ENCODE data around the gene SLC11A2.
A peak's percentile ranks its signal among the peaks of the same experiment; 100 is the strongest.
"Not testable (repeated sequence)": the region's sequence is repeated elsewhere in the genome, so short reads cannot be mapped to it uniquely, and the experiment has no call there.

SLC11A2 gene

GRCh38 chr12:50934371-50934851, 91.8 kb downstream of the SLC11A2 start:
- TF ChIP-seq GATA1 (IDR thresholded peaks at IDR 0.05; ENCODE audit: low read depth, low read length): no peak
- TF ChIP-seq POLR2A (IDR thresholded peaks at IDR 0.05; ENCODE audit: low read length): no peak
- no peak for DNase-seq

GRCh38 chr12:50933459-50934124, 92.6 kb downstream of the SLC11A2 start:
- DNase-seq: peak; percentile 33 to 75
- no peak for TF ChIP-seq GATA1 (IDR thresholded peaks at IDR 0.05; ENCODE audit: low read depth, low read length)
- peak; percentile 76 for TF ChIP-seq POLR2A (IDR thresholded peaks at IDR 0.05; ENCODE audit: low read length)

DNA sequence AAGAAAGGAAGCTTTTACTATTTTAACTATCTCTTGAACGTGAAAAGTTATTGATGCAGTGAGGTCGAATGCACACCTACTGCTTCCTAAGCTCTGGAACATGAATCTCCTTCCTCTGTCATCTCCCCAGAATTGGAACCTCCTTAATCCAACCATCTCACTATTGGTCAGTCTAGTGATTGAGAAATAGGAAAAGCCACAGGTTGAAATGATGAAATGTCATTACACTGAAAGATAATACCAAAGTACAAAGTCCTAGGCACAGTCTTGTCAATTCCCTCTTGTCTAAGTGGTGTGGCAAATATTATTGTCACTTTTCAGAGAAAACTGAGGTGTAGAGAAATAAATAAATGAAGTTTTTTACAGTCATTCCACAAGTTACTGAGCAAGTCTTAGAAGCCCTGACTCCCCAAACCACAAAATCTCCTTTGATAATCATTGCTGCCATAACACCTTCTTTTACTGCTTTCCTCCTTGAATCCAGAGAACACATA, 93.3 kb downstream of the SLC11A2 start:
- TF ChIP-seq POLR2A (IDR thresholded peaks at IDR 0.05; ENCODE audit: low read length) (no peak), GATA1 (IDR thresholded peaks at IDR 0.05; ENCODE audit: low read depth, low read length) (no peak)
- DNase-seq: peak in 1 of 2 experiments; percentile 30

- not testable (repeated sequence) for DNase-seq
These were observed 95.7 kb downstream of the SLC11A2 start for GRCh38 chr12:50930477-50930876.

DNA sequence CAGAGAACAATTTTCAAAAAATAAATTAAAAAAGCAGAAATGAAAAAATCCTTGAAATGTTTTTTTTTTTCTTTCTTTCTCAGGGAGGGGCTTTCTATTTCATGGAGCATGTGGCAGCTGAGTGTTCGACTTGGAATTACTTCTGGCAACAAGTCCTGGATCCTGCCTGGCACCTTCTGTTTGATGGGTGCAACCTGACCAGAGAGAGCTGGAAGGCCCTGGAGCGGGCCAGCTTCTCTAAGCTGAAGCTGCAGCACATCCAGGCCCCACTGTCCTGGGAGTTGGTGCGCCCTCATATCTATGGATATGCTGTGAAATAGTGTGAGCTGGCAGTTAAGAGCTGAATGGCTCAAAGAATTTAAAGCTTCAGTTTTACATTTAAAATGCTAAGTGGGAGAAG, 96.4 kb downstream of the SLC11A2 start:
- no peak for DNase-seq
- TF ChIP-seq GATA1 (IDR thresholded peaks at IDR 0.05; ENCODE audit: low read depth, low read length) (no peak), POLR2A (IDR thresholded peaks at IDR 0.05; ENCODE audit: low read length) (no peak)
